Measurements from ENCODE around the gene CA10. TPM values are rescaled to one million over a fixed set of nuclear protein-coding genes. Genes with fewer than 3 reads are reported as not detected.

CA10 gene
- total and polyA plus RNA-seq, 9 of the 15 experiments (the other 6 are each of a cell fraction or from before 2014, with no cell fraction given): not detected

DNA sequence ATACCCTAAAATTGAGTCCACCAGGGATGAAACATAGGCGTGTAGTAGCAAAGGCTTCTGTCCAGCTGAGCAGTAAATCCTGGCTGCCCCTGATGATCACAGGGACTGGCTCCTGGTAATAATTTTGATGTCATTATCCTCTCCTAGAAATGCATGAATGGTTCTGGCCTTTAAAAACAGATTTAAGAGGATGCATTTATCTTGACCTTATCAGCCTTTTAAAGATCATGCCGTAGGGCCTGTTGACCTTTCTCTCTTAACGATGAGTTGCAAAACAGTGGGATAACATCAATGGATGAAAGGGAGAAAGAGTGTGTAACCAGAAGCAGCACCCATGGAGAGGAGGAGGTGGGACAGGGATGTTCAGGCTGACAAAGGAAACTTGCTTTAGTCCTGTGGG, 128.5 kb downstream of the CA10 start (continued):
- TF ChIP-seq ZNF668 (CRISPR knock-in tag; IDR thresholded peaks at IDR 0.05) (no peak), NCOA1 (IDR thresholded peaks at IDR 0.05; ENCODE audit: low read depth) (no peak), KHSRP (IDR thresholded peaks at IDR 0.05) (no peak), MEF2A (IDR thresholded peaks at IDR 0.05; ENCODE audit: control insufficient read depth, low read depth, low read length) (no peak), SMARCB1 (IDR thresholded peaks at IDR 0.05; ENCODE audit: insufficient read length, low read depth) (no peak), NBN (IDR thresholded peaks at IDR 0.05; ENCODE audit: low read depth) (no peak)
- TF ChIP-seq, protein P1, sequence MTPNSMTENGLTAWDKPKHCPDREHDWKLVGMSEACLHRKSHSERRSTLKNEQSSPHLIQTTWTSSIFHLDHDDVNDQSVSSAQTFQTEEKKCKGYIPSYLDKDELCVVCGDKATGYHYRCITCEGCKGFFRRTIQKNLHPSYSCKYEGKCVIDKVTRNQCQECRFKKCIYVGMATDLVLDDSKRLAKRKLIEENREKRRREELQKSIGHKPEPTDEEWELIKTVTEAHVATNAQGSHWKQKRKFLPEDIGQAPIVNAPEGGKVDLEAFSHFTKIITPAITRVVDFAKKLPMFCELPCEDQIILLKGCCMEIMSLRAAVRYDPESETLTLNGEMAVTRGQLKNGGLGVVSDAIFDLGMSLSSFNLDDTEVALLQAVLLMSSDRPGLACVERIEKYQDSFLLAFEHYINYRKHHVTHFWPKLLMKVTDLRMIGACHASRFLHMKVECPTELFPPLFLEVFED (CRISPR knock-in tag; conservative IDR thresholded peaks at IDR 0.05): no peak

DNA sequence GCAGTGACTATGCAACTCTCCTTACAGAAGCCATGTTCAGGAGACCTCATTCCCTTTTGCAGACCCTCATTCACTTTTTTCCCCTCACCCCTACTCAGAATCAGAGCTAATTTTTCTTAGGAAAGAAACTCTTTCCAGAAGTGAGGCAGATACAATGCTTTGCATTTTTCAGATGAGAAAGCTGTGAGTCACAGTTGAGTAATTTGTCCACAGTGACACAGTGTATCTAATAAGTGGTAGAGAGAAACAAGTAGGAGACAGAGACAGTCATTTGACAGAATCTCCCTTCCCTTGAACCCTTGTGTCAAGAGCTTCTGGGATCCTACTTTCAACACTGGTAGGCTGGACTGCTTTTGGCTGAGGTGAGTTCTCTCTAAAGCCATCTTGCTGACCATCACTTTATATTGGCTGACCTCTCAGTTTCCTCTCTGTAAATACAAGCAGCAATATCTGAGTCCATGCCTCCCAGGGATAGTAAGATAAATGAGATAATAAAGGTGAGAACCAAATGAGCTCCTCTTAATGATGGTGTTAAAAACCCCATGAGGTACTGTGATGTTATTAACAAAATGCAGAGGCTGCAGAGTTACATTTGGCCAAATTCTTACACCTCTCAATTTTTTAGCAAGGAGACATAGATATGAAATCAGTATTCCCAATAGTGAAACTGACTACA, 130.8 kb downstream of the CA10 start:
- Histone ChIP-seq H4K20me1 (replicated peaks; ENCODE audit: control insufficient read depth, insufficient read depth, low read length) (no peaks in the 10 kb centered on the region), H3K36me3 (ENCODE audit: control insufficient read depth, insufficient read depth, low read length) (no peaks in the 10 kb centered on the region), H3K4me2 (ENCODE audit: insufficient read depth, low read length) (no peak overlapping the region), H3K4me1 (replicated peaks in 1 of 2; ENCODE audit: control insufficient read depth in 2 of 2, insufficient read depth in 2 of 2, low read length in 2 of 2) (no peaks in the 10 kb centered on the region), H3K9me1 (ENCODE audit: control insufficient read depth, insufficient read depth, low read length) (no peaks in the 10 kb centered on the region), H3K27me3 (ENCODE audit: control insufficient read depth in 2 of 2, insufficient read depth in 2 of 2, low read length in 2 of 2) (no peaks in the 10 kb centered on the region), H3K9me3 (replicated peaks; ENCODE audit: control insufficient read depth, insufficient read depth, low read depth, low read length) (no peaks in the 10 kb centered on the region), H3K9ac (ENCODE audit: insufficient read depth in 1 of 2, low read depth in 2 of 2, low read length in 2 of 2) (no peak overlapping the region), H3K79me2 (ENCODE audit: control insufficient read depth, insufficient read depth, low read length) (no peaks in the 10 kb centered on the region), H2AFZ (ENCODE audit: low read depth, low read length) (no peak overlapping the region), H3K27ac (ENCODE audit: extremely low read depth, low read depth, low read length) (no peak overlapping the region), H3K4me3 (no peak overlapping the region)
- no peak for TF ChIP-seq ASH1L (IDR thresholded peaks at IDR 0.05; ENCODE audit: borderline replicate concordance, low read depth, partially characterized antibody)
- TF ChIP-seq RBM15 (IDR thresholded peaks at IDR 0.05; ENCODE audit: insufficient read depth, low read length): no peak
- no peak for TF ChIP-seq TCFL5 (CRISPR knock-in tag; conservative IDR thresholded peaks at IDR 0.05)
- no peak for TF ChIP-seq ZNF586 (CRISPR knock-in tag; conservative IDR thresholded peaks at IDR 0.05)
- TF ChIP-seq ZNF217 (CRISPR knock-in tag; IDR thresholded peaks at IDR 0.05): no peak
- no peak for TF ChIP-seq LEF1 (IDR thresholded peaks at IDR 0.05)
- no peak for TF ChIP-seq MAFK (IDR thresholded peaks at IDR 0.05; ENCODE audit: low read length)
- TF ChIP-seq HNRNPL (IDR thresholded peaks at IDR 0.05; ENCODE audit: low read depth, low read length): no peak
- TF ChIP-seq U2AF2 (optimal IDR thresholded peaks at IDR 0.05; ENCODE audit: low read depth, low read length): no peak
- TF ChIP-seq RB1 (IDR thresholded peaks at IDR 0.05; ENCODE audit: low read depth): no peak
- TF ChIP-seq HDAC6 (IDR thresholded peaks at IDR 0.05; ENCODE audit: low read depth, low read length): no peak
- no peak for TF ChIP-seq SRF (CRISPR knock-in tag; IDR thresholded peaks at IDR 0.05)
- in situ Hi-C loops (cut with MboI) (no loop called here), intact Hi-C loops (cut with micrococcal nuclease) (no loop called here)
- POLR2A ChIA-PET: no interaction called here
- CTCF ChIA-PET (ENCODE audit: low intra/inter-chr PET ratio): no interaction called here
- DNase-seq (ENCODE audit: extremely low read depth in 1 of 4, low spot score in 3 of 4): no peak
- BruUV-seq (replicated peaks): no TSS peak
- FAIRE-seq: no peak
- no peak for ATAC-seq

All from K562 (cell line).